NCI-H2081 treated with DMSO at 0.1 percent for 48 hours (cell line): ENCODE results near the gene CCT2.
A peak's percentile ranks its signal among the peaks of the same experiment; 100 is the strongest.

ENCODE experiments used
- DNase-seq: peaks from one replicate; lab custom pipeline; 2025; lab: John Stamatoyannopoulos, UW

Gene CCT2

DNA sequence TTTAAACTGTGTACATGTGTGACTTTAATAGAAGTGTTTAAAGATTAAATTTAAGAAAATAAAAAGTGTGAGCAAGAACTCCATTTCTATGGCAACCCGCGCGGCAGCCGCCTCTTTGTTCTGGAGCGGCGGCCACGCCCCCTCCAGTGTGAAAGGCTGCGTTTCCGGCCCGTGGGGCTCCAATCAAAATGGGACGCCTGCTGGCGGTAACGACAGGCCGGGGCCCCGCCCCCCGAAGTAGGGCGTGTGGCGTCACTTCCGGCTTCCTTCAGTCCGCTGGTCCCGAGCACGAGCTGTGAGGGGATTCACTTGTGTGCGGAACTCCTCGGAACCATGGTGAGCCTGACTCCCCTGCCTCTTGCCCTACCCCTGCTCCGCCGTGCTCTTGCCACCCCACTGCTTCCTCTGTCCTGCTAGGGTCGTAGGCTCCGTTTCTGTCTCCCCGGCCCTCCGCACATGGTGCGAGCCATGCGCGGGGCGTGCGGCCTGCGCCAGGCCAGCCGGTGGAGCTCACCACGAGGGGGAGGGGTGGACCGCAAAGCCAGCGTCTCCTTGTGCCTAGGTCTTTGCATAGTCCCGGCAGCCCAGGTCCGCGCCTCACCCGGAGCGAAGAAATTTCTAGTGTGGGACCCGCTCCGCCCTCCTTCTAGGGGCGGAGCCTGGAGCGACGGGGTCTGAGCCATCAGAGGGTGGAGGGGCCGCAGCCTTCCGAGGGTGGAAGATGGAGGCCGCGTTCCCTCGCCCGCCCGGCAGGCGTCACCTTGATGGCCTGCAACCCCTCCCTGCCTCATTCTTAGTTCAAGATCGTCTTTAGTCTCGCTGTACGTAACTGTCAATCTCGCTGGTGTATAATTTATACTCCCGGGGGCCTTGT lies at the start of gene CCT2:
Gene CCT2 (plus strand): TSS at position 271 of the 874 bp plus-strand sequence. CDS start 63 bp downstream, at position 334.
- DNase-seq, result peak; percentile 47

DNA sequence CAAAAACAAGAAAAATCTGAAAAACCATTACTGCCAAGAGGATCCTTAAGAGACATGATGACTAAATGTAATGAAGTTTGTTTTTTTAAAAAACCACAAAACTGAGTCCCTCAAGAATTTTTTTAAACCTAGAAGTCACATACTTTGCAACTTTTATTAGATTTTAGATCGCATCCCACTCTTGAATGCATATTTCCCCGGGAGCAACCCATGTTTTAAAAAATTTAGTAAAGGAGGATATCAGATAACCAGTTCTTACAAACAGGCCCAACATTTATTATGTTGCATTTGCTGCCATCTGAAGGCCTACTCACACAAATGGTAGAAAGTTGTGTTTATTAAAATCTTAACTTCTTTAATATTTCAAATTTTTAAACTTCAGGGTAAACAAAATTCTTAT lies 44.3 kb upstream of the CCT2 start:
- no peak for DNase-seq

GRCh38 chr12:69544087-69544486 lies 41.2 kb upstream of the CCT2 start:
- no peak for DNase-seq

GRCh38 chr12:69545081-69545480 lies 40.2 kb upstream of the CCT2 start:
- no peak for DNase-seq

DNA sequence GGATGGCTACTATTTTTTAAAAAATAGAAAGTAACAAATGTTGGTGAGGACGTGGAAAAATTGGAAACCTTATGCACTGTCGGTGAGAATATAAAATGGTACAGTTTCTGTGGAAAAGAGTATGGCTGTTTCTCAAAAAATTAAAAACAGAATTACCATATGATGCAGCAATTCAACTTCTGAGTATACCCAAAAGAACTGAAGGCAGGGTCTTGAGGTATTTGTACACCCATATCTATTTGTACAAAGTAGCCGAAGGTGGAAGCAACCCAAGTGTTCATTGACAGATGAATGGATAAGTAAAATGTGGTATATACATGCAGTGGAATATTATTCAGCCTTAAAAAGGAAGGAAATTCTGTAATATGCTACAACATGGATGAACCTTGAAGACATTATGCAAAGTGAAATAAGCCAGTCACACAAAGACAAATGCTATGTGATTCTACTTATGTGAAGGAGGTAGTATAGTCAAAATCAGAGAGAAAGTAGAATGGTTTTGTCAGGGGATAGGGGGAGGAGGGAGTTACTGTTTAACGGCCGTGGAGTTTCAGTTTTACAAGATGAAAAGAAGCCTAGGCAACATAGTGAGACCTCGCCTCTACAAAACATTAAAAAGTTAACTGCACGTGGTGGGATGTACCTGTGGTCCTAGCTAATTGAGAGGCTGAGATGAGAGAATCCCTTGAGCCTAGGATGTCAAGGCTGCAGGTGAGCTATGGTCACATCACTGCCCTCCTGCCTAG lies 38.4 kb upstream of the CCT2 start:
- no peak for DNase-seq

DNA sequence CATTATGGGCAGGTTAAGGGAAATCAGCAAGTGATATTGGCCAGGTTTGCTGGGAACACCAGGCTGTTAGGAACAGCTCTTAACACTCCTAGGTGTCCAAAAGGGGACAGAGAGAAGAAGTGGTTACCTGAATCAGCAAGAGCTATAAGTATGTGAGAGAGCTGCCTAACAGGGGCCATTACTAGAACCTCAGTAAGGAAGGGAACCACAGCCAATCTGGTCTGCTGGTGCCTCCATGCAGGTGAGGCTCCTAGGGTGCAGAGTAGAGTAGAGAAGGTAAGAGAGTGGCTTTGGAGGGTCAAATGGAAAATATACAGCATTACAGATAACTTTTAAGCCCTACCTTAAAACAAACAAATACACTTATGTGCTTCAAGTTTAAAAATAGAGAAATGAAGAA lies 36.6 kb upstream of the CCT2 start:
- DNase-seq, result no peak

GRCh38 chr12:69550569-69551350 lies 34.5 kb upstream of the CCT2 start:
- DNase-seq, result no peak

- DNase-seq, result no peak
Measured at GRCh38 chr12:69553628-69554248, 31.5 kb upstream of the CCT2 start.

DNA sequence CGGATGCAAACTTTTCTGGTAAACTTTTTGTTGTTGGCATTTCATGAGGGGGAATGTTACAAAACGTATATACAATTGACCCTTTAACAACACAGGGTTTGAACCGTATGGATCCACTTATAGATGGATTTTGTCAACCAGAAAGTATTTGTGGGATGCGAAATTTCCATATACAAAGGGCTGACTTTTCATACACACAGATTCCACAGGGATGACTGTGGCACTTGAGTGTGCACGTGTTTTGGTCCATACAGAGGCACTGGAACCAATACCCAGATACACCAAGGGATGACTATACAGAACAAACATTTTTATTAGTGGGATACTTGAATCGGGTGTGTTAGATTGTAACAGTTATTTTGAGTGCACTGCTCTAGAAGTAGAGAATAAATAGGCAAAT lies 29.8 kb upstream of the CCT2 start:
- DNase-seq, result no peak

DNA sequence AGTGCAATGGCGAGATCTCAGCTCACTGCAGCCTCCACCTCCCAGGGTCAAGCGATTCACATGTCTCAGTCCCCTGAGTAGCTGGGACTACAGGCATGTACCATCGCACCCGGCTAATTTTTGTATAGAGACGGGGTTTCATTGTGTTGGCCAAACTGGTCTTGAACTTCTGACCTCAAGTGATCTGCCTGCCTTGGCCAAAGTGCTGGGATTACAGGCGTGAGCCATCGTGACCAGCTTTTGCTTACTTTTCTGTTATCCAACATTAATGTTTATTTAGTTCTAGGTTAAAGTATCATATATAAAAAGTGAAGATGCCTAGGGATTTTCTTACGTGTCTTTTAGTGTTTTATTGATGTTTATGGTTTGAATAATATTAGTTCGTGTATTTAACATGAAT lies 28.9 kb upstream of the CCT2 start:
- DNase-seq, result no peak

DNA sequence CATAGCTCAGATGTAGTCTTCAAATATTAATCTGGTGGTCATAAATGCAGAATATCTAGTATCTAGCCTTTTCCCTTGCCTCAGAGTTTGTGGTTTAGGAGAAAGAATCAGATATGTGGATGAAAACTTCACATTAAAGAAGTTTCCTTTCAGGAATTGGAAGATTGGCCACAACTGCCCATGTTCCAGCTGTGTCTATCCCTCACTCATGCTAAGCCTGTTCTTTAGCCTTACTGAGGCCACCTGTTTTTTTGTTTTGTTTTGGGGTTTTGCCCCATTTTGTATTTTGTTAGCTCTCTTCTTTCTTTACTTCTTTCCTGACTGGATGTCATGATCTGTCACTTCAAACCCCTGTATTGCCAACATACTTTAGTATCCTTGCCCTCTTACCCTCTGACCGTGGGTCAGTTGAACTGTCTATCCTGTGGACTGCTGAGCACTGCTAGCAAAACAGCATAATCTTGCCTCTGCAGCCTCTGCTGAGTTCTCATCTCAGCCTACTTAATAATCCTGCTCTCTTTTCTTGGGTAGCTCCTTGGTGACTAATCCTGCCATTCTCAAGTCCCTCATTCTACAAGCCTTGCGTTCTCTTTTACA lies 22.0 kb upstream of the CCT2 start:
- DNase-seq, result no peak

- DNase-seq, result no peak
Measured at GRCh38 chr12:69566603-69567002, 18.7 kb upstream of the CCT2 start.

GRCh38 chr12:69569236-69569635 lies 16.0 kb upstream of the CCT2 start:
- DNase-seq, result no peak

- no peak for DNase-seq
Measured at GRCh38 chr12:69570000-69570516, 15.2 kb upstream of the CCT2 start.

GRCh38 chr12:69570545-69571399 lies 14.5 kb upstream of the CCT2 start:
- no peak for DNase-seq

DNA sequence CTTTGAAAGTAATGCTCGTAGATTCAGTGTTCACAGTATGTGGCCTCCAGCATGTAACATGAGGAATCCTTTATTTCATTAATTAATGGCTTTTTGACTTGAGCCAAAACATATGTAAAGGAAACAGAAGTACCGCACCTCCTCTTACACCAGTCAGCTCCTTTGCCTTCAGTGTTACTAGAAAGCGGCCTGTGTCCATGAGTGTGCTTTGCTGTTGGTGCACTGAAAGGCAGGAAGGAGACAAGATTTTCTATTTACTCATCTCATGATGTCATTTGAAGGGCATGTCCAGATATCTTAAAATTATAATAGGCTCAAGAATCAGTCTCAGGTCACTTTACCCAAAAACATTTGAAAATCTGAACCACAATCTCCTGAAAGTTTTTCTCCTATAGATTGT lies 9.9 kb upstream of the CCT2 start:
- no peak for DNase-seq

DNA sequence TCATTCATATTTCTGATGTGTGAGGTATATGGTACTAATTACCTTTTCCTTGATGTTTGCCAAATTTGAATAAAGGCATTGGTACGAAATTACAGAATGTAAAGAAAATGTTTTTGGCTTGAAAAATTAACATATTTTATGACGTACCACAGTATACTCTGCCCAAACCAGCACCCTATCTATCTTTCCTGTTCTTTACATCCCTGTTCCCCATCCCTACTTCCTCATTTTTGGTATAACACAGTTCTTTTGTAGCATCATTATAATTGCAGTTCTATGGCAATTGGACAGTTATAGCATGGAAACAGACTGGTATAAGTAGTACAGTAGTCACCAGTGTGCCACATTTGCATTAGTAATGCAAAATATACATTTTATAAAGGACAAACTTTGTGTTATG lies 7.0 kb upstream of the CCT2 start:
- no peak for DNase-seq

GRCh38 chr12:69579029-69579428 lies 6.2 kb upstream of the CCT2 start:
- DNase-seq, result no peak

GRCh38 chr12:69580074-69580473 lies 5.2 kb upstream of the CCT2 start:
- no peak for DNase-seq

DNA sequence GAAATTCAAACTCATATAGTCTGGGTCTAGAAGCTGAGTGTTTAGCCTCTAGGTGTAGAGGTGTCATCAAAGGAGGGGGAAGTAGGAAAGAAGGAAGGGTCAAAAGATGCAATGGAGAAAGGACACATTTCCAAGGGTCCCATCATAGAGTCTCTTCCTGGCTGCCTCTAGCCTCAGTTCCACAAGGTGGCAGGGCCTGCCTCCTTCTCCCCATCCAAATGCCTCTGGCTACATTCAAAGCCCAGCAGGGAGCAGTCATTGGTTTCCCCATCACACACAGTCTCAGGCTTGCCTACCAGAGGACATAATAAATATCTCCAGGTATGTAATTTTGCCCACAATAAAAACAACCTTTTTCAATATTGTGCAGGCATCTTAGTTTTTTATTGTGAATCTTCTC lies 2.1 kb upstream of the CCT2 start:
- no peak for DNase-seq

- DNase-seq, result no peak
Measured at GRCh38 chr12:69588527-69588926, 3.3 kb downstream of the CCT2 start.
